PFSK-1 (cell line): ENCODE results near the gene MRPL11.
A peak's percentile ranks its signal among the peaks of the same experiment; 100 is the strongest.

Source experiments
- FOXP2 ChIP-seq: optimal IDR thresholded peaks from 2 replicates; pipeline ENCODE3; 2011; ENCODE audit warnings: borderline replicate concordance, control low read depth, inconsistent platforms; ENCODE audit not compliant: insufficient read depth; ENCODE audit errors: extremely low read length, extremely low read depth
- POLR2AphosphoS5 ChIP-seq: IDR thresholded peaks from 2 replicates; pipeline ENCODE4 v1.6.1; 2012; ENCODE audit warnings: low read depth, mild to moderate bottlenecking, control low read depth, low read length, moderate library complexity
- REST ChIP-seq, 2 experiments: IDR thresholded peaks; 2 replicates each; pipeline versions ENCODE4 v1.6.1 to v1.8.0; 2011 to 2012; ENCODE audit warnings: low read depth in 2 of 2, low read length in 2 of 2, control low read depth in 1 of 2, inconsistent platforms in 1 of 2, mild to moderate bottlenecking in 1 of 2, moderate library complexity in 1 of 2; ENCODE audit not compliant: insufficient read depth in 1 of 2
- SIN3A ChIP-seq: IDR thresholded peaks from 2 replicates; pipeline ENCODE4 v1.6.1; 2012; ENCODE audit warnings: mild to moderate bottlenecking, low read length, moderate library complexity, borderline replicate concordance; ENCODE audit not compliant: insufficient read depth
- TAF1 ChIP-seq: IDR thresholded peaks from 2 replicates; pipeline ENCODE4 v1.6.1; 2012; ENCODE audit warnings: low read length, control low read depth, borderline replicate concordance; ENCODE audit not compliant: insufficient read depth

The MRPL11 gene

DNA sequence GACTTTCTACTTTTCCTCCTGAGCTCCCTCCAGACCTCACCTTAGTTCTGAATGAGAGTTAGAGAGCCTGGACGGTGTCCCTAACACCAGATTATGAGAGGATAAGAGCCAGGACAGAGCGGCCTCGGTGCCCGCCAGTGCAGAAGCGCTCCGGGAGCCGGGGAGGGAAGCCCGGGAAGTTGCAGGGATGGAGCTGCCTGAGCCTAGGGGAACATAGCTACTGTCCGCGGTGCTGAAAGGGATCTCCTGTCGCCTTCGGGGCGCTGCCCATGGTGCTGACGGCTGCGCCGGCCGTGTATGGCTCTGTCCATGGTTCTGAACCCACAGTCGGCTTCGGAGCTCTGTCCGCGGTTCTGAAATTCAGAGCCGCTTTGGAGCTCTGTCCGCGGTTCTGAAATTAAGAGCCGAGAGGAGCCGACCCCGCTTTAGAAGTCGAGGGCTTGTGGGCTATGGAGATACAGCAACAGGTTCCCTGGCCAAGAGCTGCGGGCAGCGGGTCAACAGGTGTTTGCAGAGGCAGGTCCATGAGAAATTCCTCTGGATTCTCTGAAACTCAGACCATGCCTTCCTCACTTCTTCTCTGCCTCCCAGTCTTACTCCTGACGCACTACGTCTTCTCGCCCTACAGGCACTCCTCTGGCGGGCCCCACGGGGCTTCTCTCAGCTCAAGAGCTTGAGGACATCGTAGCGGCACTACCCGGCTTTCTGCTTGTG, 17.0 kb downstream of the MRPL11 start:
- peak; percentile 83; the same call in 1 of the 2 replicates for TF ChIP-seq TAF1
- TF ChIP-seq SIN3A: peak; percentile 100
- peak; percentile 97 to 98 for TF ChIP-seq REST (IDR thresholded peaks at IDR 0.05; ENCODE audit: insufficient read depth in 1 of 2, low read depth in 2 of 2, low read length in 2 of 2)
- TF ChIP-seq FOXP2: peak; percentile 93
- peak; percentile 36; the same call in 1 of the 2 replicates for TF ChIP-seq POLR2AphosphoS5

DNA sequence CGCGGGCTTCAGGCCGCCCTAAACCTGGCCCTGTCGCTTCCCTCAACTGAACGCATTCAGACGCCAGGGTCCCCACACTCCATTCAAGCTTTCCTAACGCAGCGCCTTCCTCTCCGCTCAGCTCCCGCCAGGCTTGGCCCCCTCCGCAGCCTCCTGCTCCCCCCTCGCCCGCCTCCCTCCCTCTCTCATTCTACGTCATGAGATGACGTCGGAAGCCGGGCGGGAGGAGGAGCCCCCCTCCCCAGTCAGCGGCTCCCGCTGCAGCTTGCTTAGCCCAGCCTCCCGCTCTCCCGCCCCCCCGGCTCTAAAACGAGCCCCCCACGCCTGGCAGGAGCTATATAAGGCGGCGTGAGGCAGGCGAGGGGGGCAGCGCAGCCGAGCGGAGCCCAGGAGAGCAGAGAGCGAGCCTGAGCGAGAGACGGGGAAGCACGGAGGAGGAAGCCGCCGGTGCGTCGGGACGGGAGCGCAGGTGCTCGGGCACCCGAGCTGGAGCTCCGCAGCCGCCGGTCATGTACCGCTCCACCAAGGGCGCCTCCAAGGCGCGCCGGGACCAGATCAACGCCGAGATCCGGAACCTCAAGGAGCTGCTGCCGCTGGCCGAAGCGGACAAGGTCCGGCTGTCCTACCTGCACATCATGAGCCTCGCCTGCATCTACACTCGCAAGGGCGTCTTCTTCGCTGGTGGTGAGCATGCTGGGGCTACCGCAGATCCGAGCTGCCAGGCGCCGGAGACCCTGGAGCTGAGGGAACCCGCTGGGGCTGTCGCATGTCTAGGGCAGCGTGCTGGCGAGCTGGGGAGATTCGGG, 17.8 kb downstream of the MRPL11 start, which contains the start of gene NPAS4:
Gene NPAS4 (plus strand): TSS at position 365 of the 806 bp plus-strand sequence. CDS start 145 bp downstream, at position 510.
- TF ChIP-seq REST (IDR thresholded peaks at IDR 0.05; ENCODE audit: insufficient read depth in 1 of 2, low read depth in 2 of 2, low read length in 2 of 2) (no peak), TAF1 (no peak), FOXP2 (no peak)

- TF ChIP-seq TAF1: no peak
- TF ChIP-seq FOXP2: no peak
- TF ChIP-seq REST (IDR thresholded peaks at IDR 0.05; ENCODE audit: insufficient read depth in 1 of 2, low read depth in 2 of 2, low read length in 2 of 2): peak in 1 of 2 experiments; percentile 25; a peak in 1 of 4 replicates
Measured at GRCh38 chr11:66419825-66420224, 18.8 kb downstream of the MRPL11 start.

DNA sequence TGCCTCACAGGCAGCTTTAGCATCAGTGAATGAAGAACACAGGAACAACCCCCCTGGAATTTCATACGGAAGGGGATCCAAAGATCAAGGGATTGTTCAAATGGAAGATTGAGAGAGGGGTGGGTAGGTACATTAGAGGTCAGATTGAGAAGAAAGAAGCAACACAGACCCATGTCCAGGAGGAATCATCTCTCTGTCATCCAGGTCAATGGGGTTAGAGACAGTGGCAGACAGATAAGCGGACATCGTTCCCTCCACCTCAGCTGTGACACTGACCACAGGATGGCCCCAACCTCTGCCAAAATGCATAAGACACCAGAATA, 19.7 kb downstream of the MRPL11 start:
- TF ChIP-seq REST (IDR thresholded peaks at IDR 0.05; ENCODE audit: insufficient read depth in 1 of 2, low read depth in 2 of 2, low read length in 2 of 2) (no peak), FOXP2 (no peak), TAF1 (no peak), POLR2AphosphoS5 (no peak), SIN3A (no peak)
